Measurements from ENCODE around the gene DAB1.

DNA sequence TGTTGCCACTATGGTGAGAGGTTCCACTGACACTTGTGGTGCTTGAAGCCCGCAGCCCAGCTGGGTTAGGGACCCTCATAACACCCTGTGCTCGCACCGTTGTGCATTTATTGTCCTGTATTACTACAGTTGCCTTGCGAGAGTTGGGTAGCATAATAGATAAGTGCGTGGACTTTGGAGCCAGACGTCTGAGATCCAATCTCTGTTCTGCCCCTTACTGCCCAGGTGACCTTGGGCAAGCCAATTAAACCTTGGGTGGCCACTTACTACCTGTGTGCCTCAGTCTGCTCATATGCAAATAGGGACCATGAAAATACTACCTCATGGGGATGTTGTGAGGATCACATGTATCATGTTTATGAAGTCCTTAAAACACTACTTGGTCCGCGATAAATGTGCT is 471.4 kb downstream of the DAB1 start:
- TF ChIP-seq, protein P1, sequence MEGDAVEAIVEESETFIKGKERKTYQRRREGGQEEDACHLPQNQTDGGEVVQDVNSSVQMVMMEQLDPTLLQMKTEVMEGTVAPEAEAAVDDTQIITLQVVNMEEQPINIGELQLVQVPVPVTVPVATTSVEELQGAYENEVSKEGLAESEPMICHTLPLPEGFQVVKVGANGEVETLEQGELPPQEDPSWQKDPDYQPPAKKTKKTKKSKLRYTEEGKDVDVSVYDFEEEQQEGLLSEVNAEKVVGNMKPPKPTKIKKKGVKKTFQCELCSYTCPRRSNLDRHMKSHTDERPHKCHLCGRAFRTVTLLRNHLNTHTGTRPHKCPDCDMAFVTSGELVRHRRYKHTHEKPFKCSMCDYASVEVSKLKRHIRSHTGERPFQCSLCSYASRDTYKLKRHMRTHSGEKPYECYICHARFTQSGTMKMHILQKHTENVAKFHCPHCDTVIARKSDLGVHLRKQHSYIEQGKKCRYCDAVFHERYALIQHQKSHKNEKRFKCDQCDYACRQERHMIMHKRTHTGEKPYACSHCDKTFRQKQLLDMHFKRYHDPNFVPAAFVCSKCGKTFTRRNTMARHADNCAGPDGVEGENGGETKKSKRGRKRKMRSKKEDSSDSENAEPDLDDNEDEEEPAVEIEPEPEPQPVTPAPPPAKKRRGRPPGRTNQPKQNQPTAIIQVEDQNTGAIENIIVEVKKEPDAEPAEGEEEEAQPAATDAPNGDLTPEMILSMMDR (IDR thresholded peaks at IDR 0.05), result no peak
- TF ChIP-seq POLR2A (IDR thresholded peaks at IDR 0.05) (no peak), POLR2AphosphoS5 (IDR thresholded peaks at IDR 0.05) (no peak), EP300 (IDR thresholded peaks at IDR 0.05; ENCODE audit: low read depth) (no peak)

All from transverse colon (tissue), 4 donors.